Activated gamma-delta T cell treated with anti-CD3 and anti-CD28 coated beads, Interleukin-2, amount 50 U/mL, for 16 hours (primary cell): ENCODE results near the gene GLYR1.

Experiments
- DNase-seq: peaks from one replicate; pipeline ENCODE4 v3.0.0-alpha.2; 2020; ENCODE audit warnings: low read depth

The GLYR1 gene

DNA sequence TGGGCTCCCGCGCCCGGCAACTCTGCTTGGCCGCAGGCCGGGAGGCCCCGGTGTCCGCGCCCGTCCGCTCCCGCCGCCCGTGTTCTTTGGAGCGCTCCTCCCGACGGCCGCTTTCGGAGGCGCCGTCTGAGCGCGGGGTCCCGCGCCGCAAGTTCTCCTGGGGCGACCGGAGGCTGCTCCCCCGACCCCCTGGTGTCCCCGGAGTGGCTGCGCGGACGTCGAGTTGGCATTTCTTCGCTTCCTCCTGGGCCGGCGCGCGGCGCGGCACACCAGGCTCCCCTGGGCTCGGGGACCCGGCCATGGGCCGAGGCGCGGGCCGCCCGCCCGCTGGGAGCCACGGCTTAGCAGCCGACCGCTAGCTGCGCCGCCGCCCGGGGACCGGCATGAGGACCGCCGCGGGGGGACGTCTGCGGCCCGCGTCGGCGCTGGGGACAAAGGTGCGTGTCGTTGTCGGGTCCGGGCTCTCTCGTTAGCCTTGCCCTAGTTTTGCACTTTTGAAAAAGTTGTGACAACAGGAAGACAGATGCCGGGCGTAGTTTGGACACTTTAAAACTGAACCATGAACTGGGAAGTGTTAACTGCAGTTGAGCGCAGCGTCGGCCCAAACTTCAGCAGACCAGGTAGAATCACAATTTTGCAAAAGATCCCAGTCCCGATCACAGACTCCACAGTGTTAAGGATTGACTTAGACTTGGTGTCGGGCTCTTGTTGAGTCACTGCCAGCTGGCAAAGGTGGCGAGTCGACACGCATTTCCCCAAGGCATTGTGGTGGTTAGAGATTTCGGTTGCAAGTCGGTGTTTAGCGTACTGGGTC, 893 bp upstream of the GLYR1 start:
- no peak for DNase-seq

DNA sequence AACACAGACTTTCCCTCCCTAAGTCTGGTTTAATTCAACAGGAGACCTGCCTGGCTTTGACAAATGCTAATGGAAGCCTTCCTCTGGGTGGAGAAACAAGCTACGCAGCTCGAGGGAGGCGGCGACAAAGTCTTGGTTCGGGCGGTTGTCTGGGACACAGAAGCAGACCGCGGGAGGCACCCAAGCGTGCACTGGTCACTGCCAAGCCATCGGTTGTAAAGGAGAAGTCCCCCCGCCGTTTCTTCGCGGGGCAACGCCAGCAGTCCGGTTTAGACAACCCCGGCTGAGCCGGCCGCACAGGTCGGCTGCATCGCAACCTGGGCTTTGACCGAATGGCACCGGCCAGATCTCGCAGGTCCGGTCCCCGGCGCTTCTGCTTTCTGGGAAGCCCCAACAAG, 586 bp downstream of the GLYR1 start:
- DNase-seq: no peak

DNA sequence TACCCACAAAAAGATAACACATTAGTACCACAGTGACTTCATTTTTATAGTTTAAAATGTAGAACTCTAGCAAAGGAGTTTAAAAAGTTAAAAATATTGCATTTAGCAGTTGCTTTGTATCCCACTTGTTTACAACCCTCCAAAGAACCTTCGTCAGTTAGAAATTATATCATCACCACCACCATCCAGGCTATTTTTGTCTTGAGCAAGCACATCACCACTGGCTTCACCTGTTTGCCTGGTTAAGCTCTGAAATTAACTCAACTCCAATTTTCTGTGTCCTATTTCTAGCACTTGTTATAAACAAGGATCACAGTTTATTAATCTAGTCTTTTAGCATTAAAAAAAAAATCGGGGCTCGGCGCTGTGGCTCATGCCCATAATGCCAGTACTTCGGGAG, 6.1 kb downstream of the GLYR1 start:
- no peak for DNase-seq

DNA sequence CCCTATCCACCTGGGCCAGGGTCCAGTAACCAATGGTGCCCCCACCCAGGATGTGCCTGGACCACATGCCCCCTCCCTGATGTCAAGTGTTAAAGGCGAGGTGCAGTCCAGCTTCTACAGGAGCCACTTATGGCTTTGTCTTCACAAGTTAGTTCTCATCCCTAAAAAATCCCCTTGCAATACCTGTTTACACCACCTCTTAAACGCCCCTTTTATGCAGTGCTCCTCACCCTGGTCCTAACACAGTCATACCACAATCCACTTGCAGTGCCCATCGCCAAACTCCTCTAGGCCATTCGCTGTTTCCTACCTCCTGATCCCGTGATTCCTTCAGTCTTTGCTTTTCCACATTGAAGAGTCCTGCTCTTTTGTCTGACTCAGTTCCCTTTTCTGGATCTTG, 7.1 kb downstream of the GLYR1 start:
- no peak for DNase-seq

DNA sequence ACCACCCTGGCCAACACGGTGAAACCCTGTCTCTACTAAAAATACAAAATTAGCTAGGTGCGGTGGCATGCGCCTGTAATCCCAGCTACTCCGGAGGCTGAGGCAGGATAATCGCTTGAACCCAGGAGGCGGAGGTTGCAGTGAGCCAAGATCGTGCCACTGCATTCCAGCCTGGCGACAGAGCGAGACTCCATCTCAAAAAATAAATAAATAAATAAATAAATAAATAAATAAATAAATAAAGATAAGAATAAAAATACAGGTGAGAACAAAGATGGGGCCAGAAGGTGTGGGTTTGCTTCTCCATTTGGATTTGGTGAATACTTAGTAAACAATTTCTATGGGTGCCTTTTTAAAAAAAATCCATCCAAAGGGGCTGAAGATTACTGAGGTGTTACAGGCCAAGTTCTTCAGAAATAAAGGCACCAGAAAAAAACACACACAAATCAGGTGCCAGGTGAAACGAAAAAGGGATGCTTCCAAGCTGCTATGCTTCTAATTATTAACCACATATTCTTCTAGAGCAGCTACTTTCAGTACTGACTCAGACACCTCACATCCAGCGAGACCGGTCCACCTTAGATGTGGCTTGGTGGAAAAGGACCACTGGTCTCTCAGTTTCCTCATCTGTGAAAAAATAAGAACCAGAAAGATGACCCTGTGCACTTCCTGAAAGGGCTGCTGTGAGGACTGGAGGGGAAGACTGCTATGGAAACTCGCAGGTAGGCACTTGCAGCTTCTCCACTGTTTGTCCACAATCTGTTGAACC, 9.2 kb downstream of the GLYR1 start:
- no peak for DNase-seq

DNA sequence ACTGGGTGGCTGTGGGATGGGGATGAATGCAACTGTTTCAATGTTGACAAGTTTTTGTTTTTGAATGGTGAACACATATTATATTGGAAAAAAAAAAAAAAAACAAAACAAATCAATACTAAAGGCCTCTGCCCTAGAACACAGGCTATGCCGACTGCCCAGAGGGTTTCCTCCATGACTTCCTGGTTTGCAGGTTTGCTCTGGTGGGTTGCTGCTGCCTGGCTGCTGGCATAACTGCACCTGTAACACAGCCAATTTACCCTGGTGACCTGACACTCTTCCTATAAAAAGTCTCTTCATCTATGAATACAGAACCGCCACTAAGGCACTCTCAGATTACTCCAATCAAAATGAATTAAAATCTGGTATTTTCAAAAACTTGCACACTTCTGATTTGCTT, 10.4 kb downstream of the GLYR1 start:
- no peak for DNase-seq

DNA sequence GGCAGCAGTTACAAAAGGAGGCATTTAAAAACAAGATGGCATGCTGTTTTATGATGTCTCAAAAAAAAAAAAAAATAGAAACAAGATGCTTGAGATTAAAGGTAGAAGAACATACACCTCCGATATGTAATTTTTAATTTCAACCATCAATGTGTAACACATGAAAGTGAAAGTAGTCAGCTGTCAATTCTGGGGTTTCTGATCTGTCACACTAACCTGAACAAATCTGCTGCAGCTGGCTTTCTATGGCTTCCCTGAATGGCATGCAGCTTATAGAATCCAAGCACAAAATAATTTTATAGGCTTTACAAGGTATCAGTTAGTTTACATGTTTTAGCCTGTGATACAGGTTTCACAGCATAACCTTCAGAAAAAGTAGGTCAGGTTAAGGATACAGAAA, 13.5 kb downstream of the GLYR1 start:
- no peak for DNase-seq

DNA sequence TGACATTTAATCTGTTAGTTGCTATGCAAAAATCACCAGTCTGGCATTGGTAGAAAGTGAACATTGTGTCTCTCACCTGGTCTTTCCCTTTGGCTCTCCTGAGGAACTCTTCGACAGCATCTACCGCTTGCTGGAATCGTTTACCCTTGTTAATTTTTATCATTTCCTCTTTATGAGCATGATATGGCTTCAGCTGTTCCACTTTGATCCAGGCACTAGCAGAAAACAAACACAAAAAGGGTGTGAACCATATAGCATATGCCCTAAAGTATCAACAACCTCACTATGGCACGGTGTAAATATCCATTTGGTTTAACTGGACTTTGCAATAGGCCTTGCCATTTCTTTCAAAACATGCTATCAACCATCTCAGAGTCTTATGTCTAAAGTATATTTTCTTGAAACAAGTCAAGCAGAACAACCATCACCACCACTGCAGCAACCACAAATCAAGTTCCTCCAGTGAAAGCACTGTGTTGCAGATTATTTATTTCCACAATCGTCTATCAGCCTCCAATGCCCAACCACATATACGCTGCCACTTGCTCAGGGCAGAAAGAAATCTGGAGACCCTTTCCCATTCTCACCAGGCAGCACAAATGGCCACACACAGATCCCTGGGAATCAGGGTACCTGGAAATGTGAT, 14.3 kb downstream of the GLYR1 start:
- no peak for DNase-seq

DNA sequence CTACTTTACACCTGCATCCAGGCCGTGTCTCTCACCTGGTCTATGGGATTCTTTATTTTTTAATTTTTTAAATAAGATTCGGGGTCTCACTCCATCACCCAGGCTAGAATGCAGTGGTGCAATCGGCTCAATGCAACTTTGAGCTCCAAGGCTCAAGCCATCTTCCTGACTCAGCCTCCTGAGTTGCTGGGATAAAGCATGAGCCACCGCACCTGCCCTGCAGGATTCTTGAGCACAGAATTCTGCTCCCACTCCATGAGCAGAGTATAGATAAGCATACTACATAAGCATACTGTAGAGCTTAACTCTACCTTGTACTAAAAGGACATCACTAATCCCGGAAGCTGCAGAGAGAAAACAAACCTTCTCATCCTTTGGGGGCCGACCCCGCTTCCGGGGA, 15.5 kb downstream of the GLYR1 start:
- DNase-seq: no peak

DNA sequence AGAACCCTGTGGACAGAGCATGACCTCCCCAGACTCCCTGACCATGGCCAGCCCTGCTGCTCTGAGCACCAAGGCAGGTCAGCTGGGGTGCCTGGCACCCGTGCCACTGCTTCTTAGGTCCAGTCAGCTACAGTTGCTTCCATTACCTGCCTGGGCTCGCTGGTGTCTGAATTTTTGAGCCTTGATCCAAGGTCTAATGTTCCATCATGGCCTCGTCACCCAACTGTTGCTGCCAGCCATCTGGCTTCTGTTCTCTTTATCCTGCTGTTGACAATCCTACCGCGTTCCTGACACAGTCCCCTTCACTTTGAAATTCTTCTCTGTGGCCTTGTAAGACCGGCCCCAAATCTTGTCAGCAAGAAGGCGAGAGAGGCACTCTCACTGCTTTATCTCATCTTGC, 16.7 kb downstream of the GLYR1 start:
- DNase-seq: no peak

DNA sequence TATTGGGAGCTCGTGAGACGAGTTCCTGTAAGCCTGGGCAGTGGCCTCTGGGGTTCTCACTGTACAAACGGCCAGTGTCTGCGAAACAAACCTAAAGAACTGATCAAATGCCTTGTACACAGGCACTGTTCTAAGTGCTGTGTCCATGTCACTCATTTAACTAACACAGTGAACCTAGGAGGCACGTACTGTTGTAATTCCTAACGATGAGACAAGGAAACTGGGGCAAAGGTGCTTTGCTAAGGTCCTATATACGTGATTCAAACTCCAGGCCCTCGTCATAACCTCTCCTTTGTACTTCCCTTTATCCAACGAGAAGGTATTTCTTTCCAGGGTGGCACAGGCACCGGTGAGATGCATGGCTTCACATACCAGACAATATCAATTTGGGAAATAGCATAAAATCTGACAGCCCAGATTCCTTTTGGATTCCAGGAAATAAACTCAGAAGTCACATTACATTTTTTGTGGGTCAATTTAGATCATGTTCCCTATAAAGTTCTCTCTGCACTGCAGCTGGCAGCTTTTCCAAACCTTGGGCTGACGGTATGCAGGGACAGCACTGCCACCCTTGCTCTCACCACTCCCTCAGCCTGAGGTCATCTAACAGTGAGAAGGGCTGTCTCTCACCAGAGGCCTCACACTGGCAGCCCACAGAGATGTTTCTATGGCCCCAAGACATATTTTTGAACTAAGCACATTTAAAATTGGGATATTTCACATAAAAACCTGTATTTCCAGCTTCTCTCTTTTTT, 18.3 kb downstream of the GLYR1 start:
- DNase-seq: no peak

DNA sequence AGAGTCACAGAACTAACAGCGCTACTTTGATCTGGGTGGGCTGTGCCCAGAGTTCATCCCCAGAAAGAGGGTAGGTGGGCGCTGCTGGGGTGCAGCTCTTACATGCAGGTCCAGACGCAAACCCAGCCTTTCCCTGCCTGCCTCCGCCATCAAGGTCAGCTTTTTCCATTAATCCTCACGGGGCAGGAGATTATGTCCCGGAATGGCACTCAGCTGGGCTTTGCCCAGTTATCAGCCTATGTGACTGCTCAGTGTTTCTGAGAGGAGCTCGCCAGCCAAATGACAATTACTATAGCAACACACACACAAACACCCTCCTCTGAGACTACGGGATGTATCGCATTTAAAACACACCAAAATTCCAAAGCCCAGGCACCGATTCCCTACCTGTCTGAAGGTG, 20.1 kb downstream of the GLYR1 start:
- DNase-seq: no peak

DNA sequence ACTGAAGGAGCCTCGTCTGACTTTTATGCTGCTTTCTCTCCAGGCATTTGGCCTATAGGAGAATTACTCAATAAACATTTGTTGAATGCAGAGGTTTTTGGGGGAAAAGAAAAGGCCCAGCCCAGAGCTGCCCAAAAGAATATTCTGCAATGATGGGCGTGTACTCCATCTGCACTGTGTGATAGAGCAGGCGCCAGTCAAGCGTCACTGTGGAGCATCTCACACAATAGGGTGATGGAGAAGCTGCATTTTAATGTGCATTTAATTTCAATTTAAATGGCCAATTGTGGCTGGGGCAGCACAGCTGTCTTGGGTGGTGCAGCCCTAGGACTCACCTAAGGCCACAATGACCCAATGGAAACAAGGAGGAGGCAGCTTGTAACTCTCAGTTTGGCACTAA, 20.6 kb downstream of the GLYR1 start:
- no peak for DNase-seq

DNA sequence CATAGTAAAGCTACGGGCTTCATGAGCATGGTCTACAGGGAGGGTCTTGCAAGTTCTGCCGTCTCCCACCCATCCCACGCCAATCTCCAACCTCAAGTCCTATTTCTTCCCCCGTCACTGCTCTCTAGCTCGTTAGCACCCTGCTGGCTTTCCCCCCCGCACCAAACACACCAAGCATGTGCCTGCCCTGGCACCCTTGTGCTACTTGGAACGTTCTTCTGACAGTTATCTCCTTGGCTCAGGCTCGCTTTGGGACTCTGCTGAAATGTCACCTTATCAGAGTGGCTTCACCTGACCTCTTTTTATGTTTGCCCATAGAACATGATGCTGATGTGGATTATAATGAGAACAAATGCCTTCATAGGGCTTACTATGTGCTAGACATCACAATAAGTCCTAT, 21.9 kb downstream of the GLYR1 start:
- DNase-seq: no peak

DNA sequence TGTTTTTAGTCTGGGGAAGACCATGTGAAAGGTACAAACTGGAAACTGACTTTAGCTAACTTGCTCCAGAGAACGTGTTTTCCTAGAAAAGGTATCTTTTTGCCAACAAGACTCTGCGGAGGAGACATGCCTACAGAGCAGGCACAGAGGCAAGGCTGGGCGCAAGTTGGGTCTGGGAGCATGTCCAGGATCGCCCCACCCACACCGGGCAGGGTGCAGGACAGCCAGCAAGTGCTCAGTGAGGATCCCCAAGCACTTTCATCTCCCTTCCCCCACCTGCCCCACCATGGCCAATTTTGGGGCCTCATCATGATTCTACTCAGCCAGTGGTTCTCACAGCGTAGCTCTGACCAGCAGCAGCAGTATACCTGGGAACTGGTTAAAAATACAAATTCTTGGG, 26.4 kb downstream of the GLYR1 start:
- DNase-seq: no peak

DNA sequence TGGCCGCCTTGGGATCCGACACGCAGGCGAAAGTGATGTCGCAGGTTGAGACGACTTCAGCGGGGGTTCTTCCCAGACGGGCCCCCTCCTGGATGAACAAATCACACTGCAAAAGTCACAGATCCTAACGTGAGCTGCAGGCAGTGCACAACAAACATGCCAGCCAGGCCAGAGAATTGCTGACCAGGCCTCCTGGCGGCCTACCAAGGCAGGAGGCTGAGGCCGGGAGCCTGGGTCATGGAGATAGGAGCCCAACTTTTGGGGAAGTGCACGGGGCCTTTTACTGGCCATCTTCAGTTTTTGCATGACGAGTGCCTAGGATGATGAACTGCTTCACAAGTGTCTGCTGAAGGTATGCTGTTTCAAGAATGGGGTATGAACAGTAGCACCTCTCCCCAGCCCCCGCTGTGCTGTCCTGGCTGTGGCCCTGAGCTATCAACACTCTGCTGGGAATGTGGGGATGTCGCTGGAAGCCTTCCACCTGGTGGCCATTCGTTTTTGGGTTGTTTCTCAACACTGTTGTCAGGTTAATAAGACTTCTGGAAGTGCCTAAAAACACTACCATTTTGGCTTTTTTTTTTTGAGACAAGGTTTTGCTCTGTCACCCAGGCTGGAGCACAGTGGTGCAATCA, 32.4 kb downstream of the GLYR1 start:
- no peak for DNase-seq

DNA sequence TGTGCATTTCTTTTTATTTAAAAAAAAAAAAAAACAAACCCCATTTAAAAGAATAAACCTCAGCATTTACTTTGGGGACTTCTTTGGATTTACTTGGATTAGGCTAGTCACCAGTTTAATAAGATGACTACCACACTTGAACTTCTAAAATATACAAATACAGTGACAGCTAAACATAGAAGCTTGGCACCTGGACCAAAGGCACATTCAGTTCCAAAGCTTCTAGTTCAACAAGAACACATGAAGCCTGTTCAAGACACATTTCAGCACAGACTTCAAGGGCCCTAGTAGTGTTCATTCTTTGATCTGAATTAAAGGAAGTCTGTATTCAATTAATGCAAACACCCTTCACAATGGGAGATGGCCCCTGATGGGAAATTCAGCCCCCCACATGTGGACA, 33.0 kb downstream of the GLYR1 start:
- DNase-seq: no peak

DNA sequence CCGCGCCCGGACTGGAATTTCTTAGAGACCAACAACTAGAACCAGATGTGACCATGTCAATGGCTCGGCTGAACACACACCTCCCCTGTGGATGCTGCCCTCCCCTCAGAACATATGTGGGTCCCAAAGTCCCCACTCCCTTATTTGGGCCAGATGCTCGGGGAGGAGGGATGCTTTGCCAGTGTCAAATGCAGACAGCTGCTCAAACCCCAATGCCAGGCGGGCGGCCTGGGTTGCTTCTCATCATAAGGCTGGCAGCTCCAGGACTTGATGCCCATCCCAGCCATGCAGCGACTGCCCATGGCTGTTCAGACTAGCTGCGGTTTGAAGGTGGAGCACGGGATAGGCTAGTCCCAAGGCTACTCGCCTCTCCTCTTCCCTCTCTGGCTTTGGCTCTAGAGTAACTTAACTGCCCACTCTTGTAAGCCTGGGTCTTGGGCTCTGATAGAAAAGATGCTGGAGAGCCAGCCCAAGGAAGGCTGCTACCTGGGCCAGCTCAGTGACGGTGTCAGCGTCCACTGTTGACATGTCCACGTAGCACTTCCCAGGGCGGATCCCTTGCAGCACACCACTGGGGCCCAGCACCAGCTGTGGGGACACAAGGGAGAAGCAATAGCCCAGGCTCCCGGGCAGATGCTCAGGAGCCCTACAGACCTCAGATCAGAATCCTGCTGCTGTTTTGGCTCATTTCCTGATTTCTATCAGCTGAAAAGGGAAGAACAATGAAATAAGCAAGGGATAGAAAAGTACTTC, 33.7 kb downstream of the GLYR1 start:
- DNase-seq: no peak

DNA sequence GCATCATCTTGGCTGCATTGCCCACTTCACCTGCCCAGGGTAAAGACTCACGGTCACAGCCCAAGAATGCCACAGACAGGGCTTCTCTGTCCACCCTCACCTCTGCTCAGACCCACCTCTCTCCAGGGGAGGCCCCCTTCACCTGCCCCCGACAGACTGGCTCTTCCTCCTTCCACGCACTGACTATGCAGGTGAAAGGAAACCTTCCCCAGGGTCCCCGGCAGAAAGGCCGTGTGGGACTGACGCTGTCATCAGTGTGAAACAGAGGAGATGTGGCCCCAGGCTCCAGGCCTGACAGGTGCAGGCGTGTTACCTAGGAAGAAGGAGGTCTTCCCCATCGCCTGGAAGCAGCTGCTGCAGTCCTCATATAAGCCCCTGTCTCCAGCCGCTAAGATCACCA, 35.3 kb downstream of the GLYR1 start:
- no peak for DNase-seq

DNA sequence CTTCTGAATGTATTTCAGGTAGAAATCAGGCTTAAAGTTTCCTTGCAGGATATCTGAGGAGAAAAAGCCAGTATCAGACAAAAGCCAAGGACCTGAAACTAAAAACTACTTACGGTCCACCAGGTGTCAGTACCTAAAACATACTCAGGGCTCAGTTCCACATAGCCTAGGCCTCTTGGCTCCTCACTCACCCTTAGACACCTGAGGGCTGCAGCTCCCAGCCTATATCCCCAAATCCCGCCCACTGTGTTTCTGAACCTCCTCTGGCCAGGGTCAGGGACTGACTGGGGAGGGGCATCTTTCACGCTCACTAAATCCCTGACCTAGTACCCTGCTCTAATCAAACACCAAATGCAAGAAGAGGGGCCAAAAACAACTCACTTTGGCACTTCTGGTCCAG, 35.8 kb downstream of the GLYR1 start:
- no peak for DNase-seq

DNA sequence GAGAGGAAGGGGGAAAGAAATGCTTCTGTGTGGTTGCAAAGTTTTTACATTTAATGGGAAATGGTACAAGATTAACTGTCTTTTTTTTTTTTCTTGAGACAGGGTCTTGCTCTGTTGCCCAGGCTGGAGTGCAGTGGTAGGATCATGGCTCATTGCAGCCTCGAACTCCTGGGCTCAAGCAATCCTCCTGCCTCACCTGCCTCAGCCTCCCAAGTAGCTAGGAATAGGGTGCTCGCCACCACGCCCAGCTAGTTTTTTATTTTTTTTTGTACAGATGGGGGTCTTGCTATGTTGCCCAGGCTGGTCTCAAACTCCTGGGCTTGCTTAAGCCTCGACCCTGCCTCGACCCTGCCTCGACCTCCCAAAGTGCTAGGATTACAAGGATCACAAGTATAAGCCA, 40.8 kb downstream of the GLYR1 start:
- DNase-seq: no peak
